Measurements from ENCODE around the gene TUBB4B. TPM values are rescaled to one million over a fixed set of nuclear protein-coding genes. Genes with fewer than 3 reads are reported as not detected.
A peak's percentile ranks its signal among the peaks of the same experiment; 100 is the strongest.

The TUBB4B gene
- total and polyA plus RNA-seq, 2 experiments from 2014 or later, result 159 to 373 TPM

- Histone ChIP-seq H2AFZ (no peak overlapping the region), H3K4me3 (no peak overlapping the region), H3K4me2 (ENCODE audit: unreplicated experiment) (no peak overlapping the region), H3K79me2 (ENCODE audit: insufficient read depth) (no peaks in the 10 kb centered on the region), H3K27me3 (replicated peaks; ENCODE audit: insufficient read depth) (no peaks in the 10 kb centered on the region), H3K9me2 (ENCODE audit: insufficient read depth) (no peaks in the 10 kb centered on the region), H3K9ac (no peak overlapping the region), H3K27ac (no peak overlapping the region), H4K20me1 (ENCODE audit: insufficient read depth) (no peaks in the 10 kb centered on the region), H3F3A (ENCODE audit: insufficient read depth) (peaks cover 5% of the 10 kb centered on the region; the same call in 1 of the 2 replicates), H3K36me3 (ENCODE audit: low read depth) (no peaks in the 10 kb centered on the region), H3K9me3 (ENCODE audit: low read depth) (no peaks in the 10 kb centered on the region), H3K4me1 (ENCODE audit: insufficient read depth) (peaks cover 8% of the 10 kb centered on the region)
- DNase-seq, result no peak
- in situ Hi-C loops (cut with MboI), result loop anchor here (10.0 kb wide), 1 partner anchor 243 kb away; no protein-coding TSS in a partner anchor
- 50 to 55% methylated on average over 27 to 29 of the region's 39 CpGs for WGBS, 2 experiments (ENCODE audit: low coverage in 1 of 2, low lambda C conversion rate in 2 of 2, missing lambda C conversion rate in 2 of 2)
- TF ChIP-seq EZH2 (IDR thresholded peaks at IDR 0.05; ENCODE audit: insufficient read depth, poor library complexity, severe bottlenecking) (no peak), EZH2phosphoT487 (IDR thresholded peaks at IDR 0.05; ENCODE audit: insufficient read depth, low read depth) (no peak)
Observed at GRCh38 chr9:137281345-137282116, 40.4 kb downstream of the TUBB4B start.

- Histone ChIP-seq H3K4me2 (ENCODE audit: unreplicated experiment) (no peak overlapping the region), H3K36me3 (ENCODE audit: low read depth) (no peaks in the 10 kb centered on the region), H4K20me1 (ENCODE audit: insufficient read depth) (no peaks in the 10 kb centered on the region), H3K9ac (no peak overlapping the region), H3K9me3 (ENCODE audit: low read depth) (no peaks in the 10 kb centered on the region), H3K9me2 (ENCODE audit: insufficient read depth) (no peaks in the 10 kb centered on the region), H3K4me3 (no peak overlapping the region), H3K4me1 (ENCODE audit: insufficient read depth) (no peaks in the 10 kb centered on the region), H3K27me3 (replicated peaks; ENCODE audit: insufficient read depth) (no peaks in the 10 kb centered on the region), H3F3A (ENCODE audit: insufficient read depth) (peaks cover 5% of the 10 kb centered on the region; the same call in 1 of the 2 replicates), H2AFZ (no peak overlapping the region), H3K79me2 (ENCODE audit: insufficient read depth) (no peaks in the 10 kb centered on the region), H3K27ac (no peak overlapping the region)
- TF ChIP-seq EZH2 (IDR thresholded peaks at IDR 0.05; ENCODE audit: insufficient read depth, poor library complexity, severe bottlenecking) (no peak), EZH2phosphoT487 (IDR thresholded peaks at IDR 0.05; ENCODE audit: insufficient read depth, low read depth) (no peak)
- in situ Hi-C loops (cut with MboI), result loop anchor here (10.0 kb wide), 1 partner anchor 238 kb away; no protein-coding TSS in a partner anchor
- peak; percentile 66 for DNase-seq
- WGBS, 2 experiments (ENCODE audit: low coverage in 1 of 2, low lambda C conversion rate in 2 of 2, missing lambda C conversion rate in 2 of 2), result 53% methylated on average over 14 of the region's 14 CpGs
Observed at GRCh38 chr9:137286975-137287383, 45.9 kb downstream of the TUBB4B start.

GRCh38 chr9:137293094-137293481, 52.0 kb downstream of the TUBB4B start:
- Histone ChIP-seq H3K79me2 (ENCODE audit: insufficient read depth) (no peaks in the 10 kb centered on the region), H3K9me2 (ENCODE audit: insufficient read depth) (no peaks in the 10 kb centered on the region), H3K9me3 (ENCODE audit: low read depth) (no peaks in the 10 kb centered on the region), H3K9ac (no peak overlapping the region), H2AFZ (no peak overlapping the region), H3K4me2 (ENCODE audit: unreplicated experiment) (no peak overlapping the region), H3K4me1 (ENCODE audit: insufficient read depth) (no peaks in the 10 kb centered on the region), H3K36me3 (ENCODE audit: low read depth) (no peaks in the 10 kb centered on the region), H3F3A (ENCODE audit: insufficient read depth) (no peaks in the 10 kb centered on the region), H4K20me1 (ENCODE audit: insufficient read depth) (no peaks in the 10 kb centered on the region), H3K4me3 (no peak overlapping the region), H3K27ac (no peak overlapping the region), H3K27me3 (replicated peaks; ENCODE audit: insufficient read depth) (peaks cover 12% of the 10 kb centered on the region)
- no peak for DNase-seq
- in situ Hi-C loops (cut with MboI), result loop anchor here (10.0 kb wide), 1 partner anchor 112 kb away; no protein-coding TSS in a partner anchor
- TF ChIP-seq EZH2 (IDR thresholded peaks at IDR 0.05; ENCODE audit: insufficient read depth, poor library complexity, severe bottlenecking) (no peak), EZH2phosphoT487 (IDR thresholded peaks at IDR 0.05; ENCODE audit: insufficient read depth, low read depth) (no peak)
- 62 to 65% methylated on average over 15 of the region's 15 CpGs for WGBS, 2 experiments (ENCODE audit: low coverage in 1 of 2, low lambda C conversion rate in 2 of 2, missing lambda C conversion rate in 2 of 2)

Other genes with a start within 250 kb of the TUBB4B start
- gene PAXX, start 248.9 kb upstream of the TUBB4B start, total RNA-seq (2014; rRNA removed; shearing (Covaris generic)), result 38.7 and 52.2 TPM in 2 replicates
- gene PAXX, start 248.9 kb upstream of the TUBB4B start, polyA plus RNA-seq (2016; fragmentation: Nextera tagmentation; extraction: Ambion mirVana), result 49.3 and 54.5 TPM in 2 replicates
- 33.3 and 37.7 TPM in 2 replicates for gene CLIC3, start 244.7 kb upstream of the TUBB4B start, total RNA-seq (2014; rRNA removed; shearing (Covaris generic))
- 98.9 and 107 TPM in 2 replicates for gene CLIC3, start 244.7 kb upstream of the TUBB4B start, polyA plus RNA-seq (2016; fragmentation: Nextera tagmentation; extraction: Ambion mirVana)
- 33.2 and 49.4 TPM in 2 replicates for gene ABCA2, start 213.1 kb upstream of the TUBB4B start, total RNA-seq (2014; rRNA removed; shearing (Covaris generic))
- 20.5 and 21.1 TPM in 2 replicates for gene ABCA2, start 213.1 kb upstream of the TUBB4B start, polyA plus RNA-seq (2016; fragmentation: Nextera tagmentation; extraction: Ambion mirVana)
- gene FUT7, start 209.2 kb upstream of the TUBB4B start, total RNA-seq (2014; rRNA removed; shearing (Covaris generic)), result not detected in 2 replicates
- gene FUT7, start 209.2 kb upstream of the TUBB4B start, polyA plus RNA-seq (2016; fragmentation: Nextera tagmentation; extraction: Ambion mirVana), result not detected in 2 replicates
- 41.9 and 43.1 TPM in 2 replicates for gene NPDC1, start 195.1 kb upstream of the TUBB4B start, total RNA-seq (2014; rRNA removed; shearing (Covaris generic))
- 121 and 122 TPM in 2 replicates for gene NPDC1, start 195.1 kb upstream of the TUBB4B start, polyA plus RNA-seq (2016; fragmentation: Nextera tagmentation; extraction: Ambion mirVana)
- not detected in 2 replicates for gene ENTPD2, start 187.2 kb upstream of the TUBB4B start, total RNA-seq (2014; rRNA removed; shearing (Covaris generic))
- gene ENTPD2, start 187.2 kb upstream of the TUBB4B start, polyA plus RNA-seq (2016; fragmentation: Nextera tagmentation; extraction: Ambion mirVana), result not detected in 2 replicates
- gene SAPCD2, start 170.7 kb upstream of the TUBB4B start, total RNA-seq (2014; rRNA removed; shearing (Covaris generic)), result 5.4 TPM in 2 replicates
- 0.86 and 0.88 TPM in 2 replicates for gene SAPCD2, start 170.7 kb upstream of the TUBB4B start, polyA plus RNA-seq (2016; fragmentation: Nextera tagmentation; extraction: Ambion mirVana)
- gene UAP1L1, start 163.8 kb upstream of the TUBB4B start, total RNA-seq (2014; rRNA removed; shearing (Covaris generic)), result 5.2 and 5.7 TPM in 2 replicates
- gene UAP1L1, start 163.8 kb upstream of the TUBB4B start, polyA plus RNA-seq (2016; fragmentation: Nextera tagmentation; extraction: Ambion mirVana), result 4.3 and 4.5 TPM in 2 replicates
- gene MAN1B1, start 154.3 kb upstream of the TUBB4B start, total RNA-seq (2014; rRNA removed; shearing (Covaris generic)), result 131 and 136 TPM in 2 replicates
- gene MAN1B1, start 154.3 kb upstream of the TUBB4B start, polyA plus RNA-seq (2016; fragmentation: Nextera tagmentation; extraction: Ambion mirVana), result 101 and 104 TPM in 2 replicates
- 134 and 142 TPM in 2 replicates for gene DPP7, start 126.6 kb upstream of the TUBB4B start, total RNA-seq (2014; rRNA removed; shearing (Covaris generic))
- 145 and 148 TPM in 2 replicates for gene DPP7, start 126.6 kb upstream of the TUBB4B start, polyA plus RNA-seq (2016; fragmentation: Nextera tagmentation; extraction: Ambion mirVana)
- gene GRIN1, start 102.1 kb upstream of the TUBB4B start, total RNA-seq (2014; rRNA removed; shearing (Covaris generic)), result 0.76 TPM in 1 of 2 replicates, not detected in the other
- gene GRIN1, start 102.1 kb upstream of the TUBB4B start, polyA plus RNA-seq (2016; fragmentation: Nextera tagmentation; extraction: Ambion mirVana), result 0.15 TPM in 1 of 2 replicates, not detected in the other
- not detected in 2 replicates for gene LRRC26, start 71.2 kb upstream of the TUBB4B start, total RNA-seq (2014; rRNA removed; shearing (Covaris generic))
- gene LRRC26, start 71.2 kb upstream of the TUBB4B start, polyA plus RNA-seq (2016; fragmentation: Nextera tagmentation; extraction: Ambion mirVana), result not detected in 2 replicates
- not detected in 2 replicates for gene TMEM210, start 69.2 kb upstream of the TUBB4B start, total RNA-seq (2014; rRNA removed; shearing (Covaris generic))
- not detected in 2 replicates for gene TMEM210, start 69.2 kb upstream of the TUBB4B start, polyA plus RNA-seq (2016; fragmentation: Nextera tagmentation; extraction: Ambion mirVana)
- gene ANAPC2, start 52.7 kb upstream of the TUBB4B start, total RNA-seq (2014; rRNA removed; shearing (Covaris generic)), result 24.0 and 28.8 TPM in 2 replicates
- gene ANAPC2, start 52.7 kb upstream of the TUBB4B start, polyA plus RNA-seq (2016; fragmentation: Nextera tagmentation; extraction: Ambion mirVana), result 12.0 and 13.6 TPM in 2 replicates
- 73.1 and 105 TPM in 2 replicates for gene SSNA1, start 52.6 kb upstream of the TUBB4B start, total RNA-seq (2014; rRNA removed; shearing (Covaris generic))
- gene SSNA1, start 52.6 kb upstream of the TUBB4B start, polyA plus RNA-seq (2016; fragmentation: Nextera tagmentation; extraction: Ambion mirVana), result 93.1 and 100 TPM in 2 replicates
- gene TPRN, start 40.5 kb upstream of the TUBB4B start, total RNA-seq (2014; rRNA removed; shearing (Covaris generic)), result 7.8 and 14.3 TPM in 2 replicates
- gene TPRN, start 40.5 kb upstream of the TUBB4B start, polyA plus RNA-seq (2016; fragmentation: Nextera tagmentation; extraction: Ambion mirVana), result 1.7 and 2.2 TPM in 2 replicates
- gene TMEM203, start 35.6 kb upstream of the TUBB4B start, total RNA-seq (2014; rRNA removed; shearing (Covaris generic)), result 44.3 and 52.9 TPM in 2 replicates
- 46.9 and 48.6 TPM in 2 replicates for gene TMEM203, start 35.6 kb upstream of the TUBB4B start, polyA plus RNA-seq (2016; fragmentation: Nextera tagmentation; extraction: Ambion mirVana)
- gene NDOR1, start 35.6 kb upstream of the TUBB4B start, total RNA-seq (2014; rRNA removed; shearing (Covaris generic)), result 12.1 and 12.4 TPM in 2 replicates
- 7.7 and 8.5 TPM in 2 replicates for gene NDOR1, start 35.6 kb upstream of the TUBB4B start, polyA plus RNA-seq (2016; fragmentation: Nextera tagmentation; extraction: Ambion mirVana)
- gene RNF208, start 19.0 kb upstream of the TUBB4B start, total RNA-seq (2014; rRNA removed; shearing (Covaris generic)), result 0.65 TPM in 1 of 2 replicates, not detected in the other
- 0.29 and 0.34 TPM in 2 replicates for gene RNF208, start 19.0 kb upstream of the TUBB4B start, polyA plus RNA-seq (2016; fragmentation: Nextera tagmentation; extraction: Ambion mirVana)
- 0.43 TPM in 1 of 2 replicates, not detected in the other for gene CYSRT1, start 16.1 kb upstream of the TUBB4B start, total RNA-seq (2014; rRNA removed; shearing (Covaris generic))
- gene CYSRT1, start 16.1 kb upstream of the TUBB4B start, polyA plus RNA-seq (2016; fragmentation: Nextera tagmentation; extraction: Ambion mirVana), result 0.24 and 0.75 TPM in 2 replicates
- not detected in 2 replicates for gene RNF224, start 13.8 kb upstream of the TUBB4B start, total RNA-seq (2014; rRNA removed; shearing (Covaris generic))
- not detected in 2 replicates for gene RNF224, start 13.8 kb upstream of the TUBB4B start, polyA plus RNA-seq (2016; fragmentation: Nextera tagmentation; extraction: Ambion mirVana)
- gene SLC34A3, start 10.4 kb upstream of the TUBB4B start, total RNA-seq (2014; rRNA removed; shearing (Covaris generic)), result not detected in 2 replicates
- gene SLC34A3, start 10.4 kb upstream of the TUBB4B start, polyA plus RNA-seq (2016; fragmentation: Nextera tagmentation; extraction: Ambion mirVana), result not detected in 2 replicates
- not detected in 2 replicates for gene STPG3, start 10.0 kb downstream of the TUBB4B start, total RNA-seq (2014; rRNA removed; shearing (Covaris generic))
- gene STPG3, start 10.0 kb downstream of the TUBB4B start, polyA plus RNA-seq (2016; fragmentation: Nextera tagmentation; extraction: Ambion mirVana), result not detected in 2 replicates
- 65.0 and 69.6 TPM in 2 replicates for gene NELFB, start 14.0 kb downstream of the TUBB4B start, total RNA-seq (2014; rRNA removed; shearing (Covaris generic))
- gene NELFB, start 14.0 kb downstream of the TUBB4B start, polyA plus RNA-seq (2016; fragmentation: Nextera tagmentation; extraction: Ambion mirVana), result 34.4 and 38.5 TPM in 2 replicates
- 25.8 and 29.6 TPM in 2 replicates for gene TOR4A, start 36.4 kb downstream of the TUBB4B start, total RNA-seq (2014; rRNA removed; shearing (Covaris generic))
- 4.1 and 5.0 TPM in 2 replicates for gene TOR4A, start 36.4 kb downstream of the TUBB4B start, polyA plus RNA-seq (2016; fragmentation: Nextera tagmentation; extraction: Ambion mirVana)
- gene NRARP, start 61.0 kb downstream of the TUBB4B start, total RNA-seq (2014; rRNA removed; shearing (Covaris generic)), result 0.32 TPM in 1 of 2 replicates, not detected in the other
- gene NRARP, start 61.0 kb downstream of the TUBB4B start, polyA plus RNA-seq (2016; fragmentation: Nextera tagmentation; extraction: Ambion mirVana), result not detected in 2 replicates
- 11.6 and 17.1 TPM in 2 replicates for gene EXD3, start 181.9 kb downstream of the TUBB4B start, total RNA-seq (2014; rRNA removed; shearing (Covaris generic))
- gene EXD3, start 181.9 kb downstream of the TUBB4B start, polyA plus RNA-seq (2016; fragmentation: Nextera tagmentation; extraction: Ambion mirVana), result 8.7 and 10.1 TPM in 2 replicates
- 0.32 TPM in 1 of 2 replicates, not detected in the other for gene NOXA1, start 182.1 kb downstream of the TUBB4B start, total RNA-seq (2014; rRNA removed; shearing (Covaris generic))
- gene NOXA1, start 182.1 kb downstream of the TUBB4B start, polyA plus RNA-seq (2016; fragmentation: Nextera tagmentation; extraction: Ambion mirVana), result 0.15 and 0.39 TPM in 2 replicates
- not detected in 2 replicates for gene ENTPD8, start 200.1 kb downstream of the TUBB4B start, total RNA-seq (2014; rRNA removed; shearing (Covaris generic))
- not detected in 2 replicates for gene ENTPD8, start 200.1 kb downstream of the TUBB4B start, polyA plus RNA-seq (2016; fragmentation: Nextera tagmentation; extraction: Ambion mirVana)
- gene NSMF, start 218.0 kb downstream of the TUBB4B start, total RNA-seq (2014; rRNA removed; shearing (Covaris generic)), result 28.8 and 29.1 TPM in 2 replicates
- gene NSMF, start 218.0 kb downstream of the TUBB4B start, polyA plus RNA-seq (2016; fragmentation: Nextera tagmentation; extraction: Ambion mirVana), result 13.5 and 13.7 TPM in 2 replicates